GM21786 (cell line): ENCODE data around the gene FBXW7.

ENCODE experiments used
- ATAC-seq: cut with Tn5 transposase; IDR thresholded peaks from one replicate; pipeline ENCODE4 v1.9.1; 2021; ENCODE audit not compliant: unreplicated experiment

The FBXW7 gene

DNA sequence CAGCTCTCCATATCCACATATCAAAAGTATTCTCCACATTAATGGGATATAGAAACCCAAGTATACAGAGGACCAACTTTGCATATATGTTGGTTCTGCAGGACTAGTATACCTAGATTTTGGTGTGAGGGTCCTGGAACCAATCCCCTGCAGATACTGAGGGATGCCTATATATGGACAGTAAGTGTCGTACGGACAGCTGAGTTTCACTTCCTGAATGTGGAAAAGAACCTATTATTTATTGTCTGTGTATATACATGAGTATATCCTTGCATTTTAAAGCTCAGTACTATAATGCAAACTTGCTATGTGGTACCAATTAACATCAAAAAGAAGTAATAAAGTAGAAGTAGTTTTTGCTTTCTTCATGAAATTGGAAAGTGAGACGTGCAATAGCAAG lies 101.9 kb downstream of the FBXW7 start:
- no peak for ATAC-seq

DNA sequence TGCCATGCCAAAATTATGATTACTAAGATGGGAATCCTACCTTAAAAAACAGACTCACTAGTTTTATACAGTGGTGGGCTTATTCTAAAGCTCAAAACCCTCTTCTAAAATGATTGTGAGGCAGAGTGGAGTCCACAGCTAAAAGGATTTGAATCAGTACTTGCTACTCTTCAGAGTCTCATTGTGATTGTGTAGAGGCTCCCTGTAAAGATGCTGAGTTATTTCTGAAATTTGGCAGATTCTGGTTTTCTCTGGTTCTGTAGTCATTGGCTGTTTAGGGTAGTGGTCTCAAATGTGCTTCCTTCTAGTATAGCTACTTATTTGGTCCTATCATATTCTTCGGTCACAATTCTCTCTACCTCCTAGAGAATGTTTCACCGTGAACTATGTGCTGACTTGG lies 104.1 kb downstream of the FBXW7 start:
- no peak for ATAC-seq

DNA sequence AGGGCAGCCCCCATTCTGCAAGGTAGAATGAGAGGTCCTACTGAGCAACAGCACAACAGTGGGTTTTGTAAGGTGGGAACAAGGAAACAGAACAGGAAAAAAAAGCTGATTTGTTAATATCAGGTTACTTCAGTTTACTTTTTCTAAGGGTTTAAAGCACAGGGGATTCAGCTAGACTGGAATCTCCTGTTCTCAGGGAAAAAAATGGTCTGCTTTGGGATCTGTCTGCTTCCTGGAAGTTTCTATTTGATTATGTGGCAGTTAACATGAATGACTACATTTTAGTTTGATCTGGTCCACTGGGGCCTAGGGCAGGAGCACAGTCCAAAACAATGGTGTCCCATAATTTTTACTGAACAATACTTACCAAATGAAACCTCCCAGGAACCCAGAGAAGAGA lies 104.6 kb downstream of the FBXW7 start:
- no peak for ATAC-seq

DNA sequence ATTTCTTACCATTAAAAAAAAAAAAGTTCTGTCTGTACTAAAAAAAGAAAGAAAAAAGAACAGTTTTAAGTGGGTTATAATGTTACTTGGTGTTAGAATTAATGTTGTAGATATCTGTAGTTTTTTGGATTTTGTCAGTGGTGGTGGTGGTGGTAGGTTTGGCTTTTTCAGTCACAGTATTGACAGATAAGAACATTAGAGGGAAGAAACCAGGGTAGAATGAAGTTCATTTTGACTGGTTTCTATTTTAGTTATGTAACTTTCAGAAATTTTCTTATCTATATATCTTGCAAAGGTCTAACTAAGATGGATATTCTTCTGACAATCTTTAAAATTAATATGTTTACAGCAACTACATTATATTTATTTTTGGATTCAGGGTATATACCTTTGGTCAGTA lies 105.4 kb downstream of the FBXW7 start:
- ATAC-seq: no peak

DNA sequence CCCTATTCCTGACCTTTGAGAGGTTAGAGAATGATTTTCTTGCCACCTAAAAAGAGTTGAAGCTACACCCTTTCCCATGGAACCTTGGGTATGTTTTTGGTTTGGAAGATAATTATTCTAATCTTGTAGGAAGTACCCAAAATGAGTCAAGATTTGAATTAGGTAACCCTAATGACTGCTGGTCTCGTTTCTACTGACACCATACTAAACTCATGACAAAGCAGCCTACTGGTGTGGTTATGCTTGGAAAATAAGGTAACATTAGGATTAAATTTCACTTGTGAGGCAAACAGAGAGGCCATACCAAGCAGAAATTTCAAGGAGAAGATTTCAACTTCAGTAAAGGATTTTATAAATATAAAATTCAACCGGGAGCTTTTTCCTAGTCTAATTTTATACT lies 107.9 kb downstream of the FBXW7 start:
- ATAC-seq: no peak

DNA sequence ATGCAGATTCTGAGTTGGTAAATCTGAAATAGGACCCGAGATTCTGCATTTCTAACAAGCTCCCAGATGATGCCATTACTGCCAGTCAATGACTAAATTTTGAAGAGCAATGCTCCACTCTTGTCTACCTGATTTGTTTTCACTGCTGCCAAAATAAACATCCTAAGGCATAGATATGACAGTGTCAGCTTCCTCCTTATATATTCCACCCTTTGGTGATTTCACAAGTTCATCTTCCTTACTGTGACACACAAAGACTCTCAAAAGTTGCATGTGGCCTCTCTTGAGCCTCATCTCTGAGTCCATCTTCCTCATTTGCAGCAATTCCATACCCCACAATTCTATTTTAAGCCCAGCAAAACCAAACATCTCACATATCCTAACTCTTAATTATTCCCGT lies 110.9 kb downstream of the FBXW7 start:
- no peak for ATAC-seq

DNA sequence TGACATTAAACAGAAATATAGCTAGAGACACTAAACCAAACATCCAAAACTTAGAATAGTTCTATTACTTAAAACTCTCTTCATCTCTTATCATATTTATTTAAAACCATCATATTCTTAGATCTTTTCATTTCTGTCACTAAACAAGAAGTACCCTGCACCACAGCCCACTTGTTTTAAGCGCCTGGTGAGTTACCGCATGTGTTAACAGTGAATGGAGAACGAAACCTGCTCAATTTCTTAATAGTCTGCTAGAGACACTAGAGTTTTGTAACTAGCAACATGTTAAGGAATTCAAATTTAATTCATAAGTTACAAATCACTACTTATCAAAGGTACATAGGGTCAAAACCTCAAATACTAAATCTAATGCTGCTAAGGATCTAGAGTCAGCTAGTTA lies 111.5 kb downstream of the FBXW7 start:
- ATAC-seq: no peak

DNA sequence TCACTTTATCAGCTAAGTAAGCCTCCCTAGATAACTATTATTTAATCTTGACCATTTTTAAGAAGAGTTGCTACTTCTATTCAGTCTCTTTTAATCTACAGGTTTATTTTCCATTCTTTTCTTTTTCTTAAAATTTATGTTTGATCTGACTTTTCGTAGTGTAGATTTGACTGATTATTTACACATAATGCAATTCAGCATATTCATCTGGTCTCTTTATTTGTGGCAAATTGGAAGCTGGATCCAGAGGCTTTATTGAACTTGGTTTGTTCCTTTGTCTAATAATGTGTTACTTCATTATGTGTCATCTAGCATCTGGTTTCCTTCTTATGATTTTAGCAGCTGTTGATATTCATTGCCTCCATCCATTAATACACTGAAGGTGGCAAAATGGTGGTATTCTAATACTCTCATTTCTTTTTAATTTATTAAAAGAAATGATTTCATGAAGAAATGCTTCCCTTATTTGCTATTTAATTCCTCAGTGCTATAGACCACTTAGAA lies 113.0 kb downstream of the FBXW7 start:
- no peak for ATAC-seq

DNA sequence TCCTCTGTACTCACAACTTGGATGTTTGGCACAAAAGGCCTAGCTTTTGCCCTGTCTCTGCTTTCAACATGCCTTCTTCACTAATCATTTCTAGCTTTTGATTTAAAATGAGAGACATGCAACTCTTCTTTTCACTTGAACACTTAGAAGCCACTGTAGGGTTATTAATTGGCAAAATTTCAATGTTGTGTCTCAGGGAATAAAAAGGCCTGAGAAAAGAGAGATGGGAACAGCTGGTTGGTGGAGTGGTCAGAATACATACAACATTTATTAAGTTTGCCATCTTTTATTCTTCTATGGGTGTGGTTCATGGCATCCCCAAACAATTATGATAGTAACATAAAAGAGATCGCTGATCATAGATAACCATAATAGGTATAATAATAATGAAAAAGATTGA lies 114.3 kb downstream of the FBXW7 start:
- ATAC-seq: no peak

DNA sequence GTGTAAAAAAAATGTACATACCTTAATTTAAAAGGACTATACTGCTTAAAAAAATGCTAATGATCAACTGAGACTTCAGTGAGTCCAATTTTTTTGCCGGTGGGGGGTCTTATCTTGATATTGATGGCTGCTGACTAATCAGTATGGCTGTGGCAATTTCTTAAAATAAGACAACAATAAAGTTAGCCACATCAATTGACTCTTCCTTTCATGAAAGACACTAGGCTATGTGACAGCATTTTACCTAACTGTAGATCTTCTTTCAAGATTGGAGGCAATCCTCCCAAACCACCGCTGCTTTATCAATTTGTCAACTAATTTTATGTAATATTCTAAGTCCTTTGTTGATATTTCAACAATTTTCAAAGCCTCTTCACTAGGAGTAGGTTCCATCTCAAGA lies 116.1 kb downstream of the FBXW7 start:
- no peak for ATAC-seq

DNA sequence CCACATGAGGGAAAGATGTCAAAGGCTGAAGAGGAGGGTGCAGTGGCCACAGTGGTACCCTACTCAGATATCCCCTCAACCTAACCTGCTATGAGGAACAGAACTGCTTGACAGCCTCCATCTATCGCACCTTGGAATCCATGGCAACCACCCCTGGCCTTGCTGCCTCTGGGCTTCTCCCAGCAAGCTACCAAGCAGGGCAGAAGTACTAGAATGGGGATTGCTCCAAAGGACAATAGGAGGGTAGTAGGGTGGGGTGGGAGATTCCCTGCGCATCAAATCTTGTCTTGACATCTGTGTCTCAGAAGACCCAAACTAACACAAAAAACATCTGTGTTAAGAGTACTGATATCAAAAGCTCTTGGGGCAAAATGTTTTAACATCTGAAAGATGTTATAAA lies 118.2 kb downstream of the FBXW7 start:
- ATAC-seq: no peak

DNA sequence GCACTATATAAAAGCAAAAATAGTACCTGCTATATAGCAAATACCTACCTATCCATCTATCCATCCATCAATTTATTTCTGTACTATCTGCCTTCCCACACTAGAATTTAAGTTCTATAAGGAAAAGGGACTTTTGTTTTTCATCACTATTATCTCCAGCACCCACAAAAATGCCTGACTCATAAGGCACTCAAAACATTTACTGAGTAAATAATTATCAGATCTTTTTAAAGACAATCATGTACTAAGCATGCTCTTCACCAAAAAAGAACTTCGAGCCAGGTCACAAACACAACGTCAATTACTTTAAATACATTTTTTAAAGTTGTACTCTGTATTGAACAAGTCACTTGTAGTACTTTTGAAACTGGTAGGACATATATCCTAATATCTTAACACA lies 119.9 kb downstream of the FBXW7 start:
- ATAC-seq: no peak

DNA sequence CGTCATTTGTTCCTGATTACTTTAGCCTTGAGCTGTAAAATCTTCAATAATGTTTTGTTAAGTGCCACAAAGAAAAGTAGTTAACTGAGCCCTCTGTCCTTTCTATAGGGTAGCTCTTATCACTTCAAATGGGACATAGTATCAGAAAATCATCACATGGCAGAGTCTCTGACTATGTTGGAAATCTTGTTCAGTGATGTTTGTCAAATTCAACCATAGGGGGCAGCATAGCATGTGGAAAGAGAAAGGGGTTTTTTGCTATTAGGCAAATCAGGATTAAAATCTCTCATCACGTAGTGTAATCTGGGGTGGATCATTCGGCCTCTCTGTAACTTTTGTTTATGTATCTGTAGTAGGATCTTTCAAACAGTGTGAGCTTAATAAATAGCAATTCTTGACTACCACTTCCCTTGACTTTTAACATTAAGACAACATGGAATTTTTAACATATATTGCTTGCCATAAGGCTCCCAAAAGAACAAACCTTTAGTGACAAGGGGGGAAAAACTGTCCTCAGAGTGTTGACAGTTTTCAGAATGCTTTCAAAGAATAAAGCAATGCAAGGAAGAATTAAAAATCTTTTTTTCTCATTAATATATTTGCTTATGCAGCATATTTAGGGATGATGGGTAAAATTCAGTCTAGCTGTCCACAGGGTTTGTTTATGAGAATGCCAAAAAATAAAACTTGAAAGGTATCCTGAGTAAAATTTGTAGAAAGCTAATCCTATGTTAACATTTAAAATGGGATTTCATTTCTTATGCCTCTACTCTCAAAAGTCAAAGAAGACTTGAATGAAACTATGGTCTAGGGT lies 127.2 kb downstream of the FBXW7 start:
- peak; percentile 55 for ATAC-seq

DNA sequence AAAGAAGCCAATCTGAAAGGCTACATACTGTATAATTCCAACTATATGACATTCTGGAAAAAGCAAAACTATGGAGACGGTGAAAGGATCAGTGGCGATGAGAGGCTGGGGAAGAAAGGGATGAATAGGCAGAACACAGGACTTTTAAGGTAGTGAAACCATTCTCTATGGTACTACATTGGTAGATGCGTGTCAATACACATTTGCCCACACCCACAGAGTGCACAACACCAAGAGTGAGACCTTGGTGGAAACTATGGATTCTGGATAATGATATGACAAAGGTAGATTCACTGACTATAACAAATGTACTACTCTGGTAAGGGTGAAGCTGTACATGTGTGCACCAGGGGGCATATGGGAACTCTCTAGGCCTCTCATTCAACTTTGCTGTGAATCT lies 134.5 kb downstream of the FBXW7 start:
- ATAC-seq: no peak

DNA sequence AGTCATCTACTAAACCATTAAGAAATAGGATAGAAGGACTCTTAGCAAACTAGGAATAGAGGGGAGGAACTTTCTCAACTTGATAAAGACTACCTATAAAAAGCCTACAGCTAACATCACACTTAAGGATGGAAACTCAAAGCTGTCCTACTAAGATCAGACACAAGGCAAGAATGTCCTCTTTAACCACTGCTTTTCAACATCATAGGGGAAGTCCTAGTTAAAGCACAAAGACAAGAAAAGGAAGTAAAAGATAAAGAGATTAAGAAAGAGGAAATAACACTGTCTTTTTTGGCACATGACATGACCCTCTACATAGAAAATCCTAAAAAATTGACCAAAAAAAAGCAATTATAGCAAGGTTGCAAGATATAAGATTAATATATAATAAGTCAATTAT lies 136.6 kb downstream of the FBXW7 start:
- peak; percentile 54 for ATAC-seq

DNA sequence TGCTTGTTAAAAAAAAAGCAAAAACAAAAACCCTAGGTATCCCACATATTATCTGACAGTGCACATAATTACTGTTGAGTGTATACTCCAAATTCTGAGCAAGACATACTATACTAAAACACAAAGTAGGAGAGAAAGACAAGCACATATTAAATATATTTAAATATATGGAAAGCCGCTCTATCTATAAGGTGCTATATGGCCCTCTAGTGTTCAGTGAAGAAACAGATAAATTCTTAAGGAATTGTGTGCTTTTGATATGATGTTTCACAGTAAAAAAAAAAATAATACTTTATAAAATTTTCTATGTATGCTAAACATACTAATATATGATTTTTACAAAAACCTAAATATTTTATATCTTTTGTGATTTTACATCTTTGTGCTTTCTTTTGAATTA lies 137.8 kb downstream of the FBXW7 start:
- no peak for ATAC-seq

DNA sequence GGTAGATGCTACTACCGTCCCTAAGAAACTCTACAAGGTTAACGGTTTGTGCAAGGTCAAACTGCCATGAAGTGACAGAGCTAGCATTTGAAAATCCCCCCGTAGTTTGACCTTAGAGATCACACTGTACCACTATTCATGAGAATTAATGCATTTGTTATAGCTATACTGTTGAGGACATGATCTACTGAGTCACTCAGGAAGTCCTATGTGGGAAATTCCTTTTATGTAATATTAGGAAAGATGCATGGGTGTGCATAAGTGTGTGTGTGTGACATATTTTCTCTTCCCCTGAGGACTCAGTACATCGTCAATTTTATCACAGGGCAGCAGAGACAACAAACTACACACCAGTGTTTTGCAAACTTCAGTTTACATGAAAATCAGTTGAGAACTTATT lies 141.1 kb downstream of the FBXW7 start:
- ATAC-seq: no peak

DNA sequence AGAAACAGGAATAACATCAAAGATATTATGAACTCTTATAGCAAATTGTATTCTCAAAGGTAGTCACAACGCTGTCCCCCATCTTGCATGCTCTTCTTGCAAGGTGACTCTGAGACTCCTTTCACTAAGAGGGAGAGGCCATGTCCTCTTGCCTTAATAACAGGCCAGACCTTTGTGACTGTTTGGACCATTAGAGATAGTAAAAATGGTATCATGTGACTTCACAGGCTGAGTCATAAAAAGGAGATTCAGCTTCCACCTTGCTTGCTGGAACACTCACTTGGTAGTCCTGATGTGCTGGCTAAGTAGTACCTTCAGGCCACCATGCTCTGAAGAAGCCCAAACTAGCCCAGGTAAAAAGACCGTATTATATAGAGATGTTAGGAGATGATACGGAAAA lies 143.8 kb downstream of the FBXW7 start:
- no peak for ATAC-seq

DNA sequence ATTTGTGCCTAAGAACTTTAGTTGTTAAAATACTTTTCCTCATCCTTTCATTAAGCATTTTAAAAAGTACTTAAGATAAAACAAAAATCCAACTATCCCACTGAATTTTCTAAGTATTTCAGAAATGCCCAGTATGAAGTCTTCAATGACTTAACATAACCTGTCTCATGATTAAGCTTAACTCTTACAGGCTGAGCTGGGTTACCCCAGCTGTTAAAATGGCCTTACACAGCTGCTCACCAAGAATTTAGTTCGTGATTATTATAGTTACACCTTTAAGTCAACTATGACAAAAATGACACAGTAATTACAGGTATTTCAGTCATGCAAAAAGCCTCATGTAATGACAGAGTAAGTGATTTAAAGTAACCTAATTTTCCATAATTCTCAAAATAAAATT lies 145.7 kb downstream of the FBXW7 start:
- ATAC-seq: no peak

DNA sequence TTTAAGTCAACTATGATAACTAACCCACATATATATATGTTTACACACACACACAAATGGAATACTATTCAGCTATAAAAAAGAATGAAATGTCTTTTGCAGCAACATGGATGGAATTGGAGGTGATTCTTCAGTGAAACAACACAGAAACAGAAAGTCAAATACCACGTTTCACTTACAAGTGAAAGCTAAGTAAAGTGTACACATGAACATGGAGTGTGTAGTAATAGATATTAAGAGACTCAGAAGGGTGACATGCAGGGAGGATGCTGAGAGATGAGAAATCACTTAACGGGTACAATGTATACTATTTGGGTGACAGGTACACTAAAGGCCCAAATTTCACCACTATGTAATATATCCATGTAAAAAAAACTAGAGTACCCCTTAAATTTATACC lies 146.5 kb downstream of the FBXW7 start:
- no peak for ATAC-seq

DNA sequence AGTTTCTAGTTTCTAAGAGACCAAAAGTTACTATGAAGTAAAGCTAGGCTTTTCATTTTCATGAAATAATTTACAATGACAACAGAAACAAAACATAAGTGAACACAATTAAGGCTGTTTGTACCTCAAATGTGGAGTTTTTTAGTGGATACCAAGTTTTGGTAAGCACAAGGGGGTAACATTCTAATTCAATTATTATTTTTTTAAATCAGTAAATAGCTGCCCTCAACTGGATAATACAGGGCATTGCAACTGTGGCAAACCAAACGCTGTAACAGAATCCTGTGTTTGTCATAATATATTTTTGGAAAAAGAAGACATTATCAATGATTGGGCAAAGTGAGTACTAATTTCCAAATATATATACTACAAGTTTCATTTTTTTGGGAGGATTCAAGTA lies 150.3 kb downstream of the FBXW7 start:
- no peak for ATAC-seq

DNA sequence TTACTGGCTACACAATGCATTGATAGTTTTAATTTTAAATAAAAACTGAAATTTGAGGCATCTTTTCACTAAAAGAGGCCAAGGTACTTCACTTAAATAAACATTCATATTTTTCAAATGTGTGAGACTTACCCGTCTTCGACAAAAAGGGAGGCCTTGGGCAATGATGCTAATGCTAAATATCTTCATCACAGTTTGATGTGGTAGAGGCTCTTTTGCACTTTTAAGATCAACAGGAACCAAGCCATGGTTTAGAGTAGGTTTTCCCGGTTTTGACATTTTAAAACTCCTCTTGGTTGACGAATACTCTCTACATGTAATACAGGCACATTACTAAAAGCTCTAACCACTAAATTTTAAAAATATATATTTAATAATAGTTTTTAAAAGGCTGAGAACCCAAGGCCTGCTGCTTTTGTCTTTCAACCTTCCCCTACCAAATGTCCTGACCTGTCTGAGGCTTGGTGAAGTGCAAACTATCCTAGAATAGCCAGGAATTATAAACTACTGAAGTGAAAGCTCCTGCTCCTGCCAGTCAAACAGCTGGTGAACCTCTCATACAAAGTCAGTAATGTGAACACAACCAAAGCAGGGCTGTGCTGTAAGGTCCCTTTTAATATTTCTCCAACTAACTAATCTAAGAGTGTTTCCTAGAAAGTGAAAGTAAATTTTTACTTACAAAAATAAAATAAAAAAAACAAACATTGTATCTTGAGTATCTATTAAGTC lies 153.7 kb downstream of the FBXW7 start:
- peak; percentile 72 for ATAC-seq
